ENCODE results near the gene PCDH9. TPM values are rescaled to one million over a fixed set of nuclear protein-coding genes. Genes with fewer than 3 reads are reported as not detected.

The PCDH9 gene
- total and polyA plus RNA-seq, 8 donors = 0.46 to 3.8 (median 1.5) TPM

DNA sequence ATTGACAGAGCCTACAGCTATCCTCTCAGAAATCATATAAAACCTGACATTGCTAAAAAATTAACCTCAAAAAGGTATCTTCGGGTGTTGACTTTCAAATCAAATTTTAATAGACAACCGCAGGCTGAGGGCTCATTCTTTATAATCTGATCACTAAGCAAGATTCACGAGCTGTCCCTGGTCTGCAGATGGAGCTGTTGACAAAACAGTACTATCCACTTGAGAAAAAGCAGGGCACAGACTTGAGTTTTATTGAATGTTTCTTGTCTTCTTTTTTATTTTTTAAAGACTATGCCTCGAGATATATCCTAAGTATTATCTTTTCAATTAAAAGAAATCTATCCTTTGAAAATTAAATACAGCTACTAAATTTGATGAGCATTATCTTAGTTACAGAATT, 540.5 kb downstream of the PCDH9 start:
- intact Hi-C loops (cut with DNase I) = no loop called here
- H3K27me3 ChIP-seq = peaks cover 0 to 6% (median 0%) of the 10 kb centered on the region in 4 donors
- FAIRE-seq (no peak), DNase-seq (no peak), ATAC-seq (no peak)
- H3K36me3 ChIP-seq = no peaks in the 10 kb centered on the region
- TF ChIP-seq, protein P1, sequence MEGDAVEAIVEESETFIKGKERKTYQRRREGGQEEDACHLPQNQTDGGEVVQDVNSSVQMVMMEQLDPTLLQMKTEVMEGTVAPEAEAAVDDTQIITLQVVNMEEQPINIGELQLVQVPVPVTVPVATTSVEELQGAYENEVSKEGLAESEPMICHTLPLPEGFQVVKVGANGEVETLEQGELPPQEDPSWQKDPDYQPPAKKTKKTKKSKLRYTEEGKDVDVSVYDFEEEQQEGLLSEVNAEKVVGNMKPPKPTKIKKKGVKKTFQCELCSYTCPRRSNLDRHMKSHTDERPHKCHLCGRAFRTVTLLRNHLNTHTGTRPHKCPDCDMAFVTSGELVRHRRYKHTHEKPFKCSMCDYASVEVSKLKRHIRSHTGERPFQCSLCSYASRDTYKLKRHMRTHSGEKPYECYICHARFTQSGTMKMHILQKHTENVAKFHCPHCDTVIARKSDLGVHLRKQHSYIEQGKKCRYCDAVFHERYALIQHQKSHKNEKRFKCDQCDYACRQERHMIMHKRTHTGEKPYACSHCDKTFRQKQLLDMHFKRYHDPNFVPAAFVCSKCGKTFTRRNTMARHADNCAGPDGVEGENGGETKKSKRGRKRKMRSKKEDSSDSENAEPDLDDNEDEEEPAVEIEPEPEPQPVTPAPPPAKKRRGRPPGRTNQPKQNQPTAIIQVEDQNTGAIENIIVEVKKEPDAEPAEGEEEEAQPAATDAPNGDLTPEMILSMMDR (IDR thresholded peaks at IDR 0.05) = no peak
- no peak overlapping the region for H3K27ac ChIP-seq
- no peaks in the 10 kb centered on the region for H3K9me3 ChIP-seq
- no peak overlapping the region for H3K4me3 ChIP-seq
- H3K4me1 ChIP-seq = no peaks in the 10 kb centered on the region
- 17 to 19% methylated on average over 4 of the region's 4 CpGs for WGBS, 2 donors

- no peak for FAIRE-seq
- intact Hi-C loops (cut with DNase I) = no loop called here
- no peak for DNase-seq
- Histone ChIP-seq H3K27ac (no peak overlapping the region), H3K9me3 (no peaks in the 10 kb centered on the region), H3K27me3 (peaks cover 0 to 6% (median 0%) of the 10 kb centered on the region in 4 donors), H3K4me3 (no peak overlapping the region), H3K4me1 (no peaks in the 10 kb centered on the region), H3K36me3 (no peaks in the 10 kb centered on the region)
- whole genome bisulfite sequencing, 2 donors = 70 to 88% methylated on average over 4 of the region's 4 CpGs
- ATAC-seq = no peak
- TF ChIP-seq, protein P1 (IDR thresholded peaks at IDR 0.05) = no peak
Measured at GRCh38 chr13:66689037-66689619, 541.0 kb downstream of the PCDH9 start.

DNA sequence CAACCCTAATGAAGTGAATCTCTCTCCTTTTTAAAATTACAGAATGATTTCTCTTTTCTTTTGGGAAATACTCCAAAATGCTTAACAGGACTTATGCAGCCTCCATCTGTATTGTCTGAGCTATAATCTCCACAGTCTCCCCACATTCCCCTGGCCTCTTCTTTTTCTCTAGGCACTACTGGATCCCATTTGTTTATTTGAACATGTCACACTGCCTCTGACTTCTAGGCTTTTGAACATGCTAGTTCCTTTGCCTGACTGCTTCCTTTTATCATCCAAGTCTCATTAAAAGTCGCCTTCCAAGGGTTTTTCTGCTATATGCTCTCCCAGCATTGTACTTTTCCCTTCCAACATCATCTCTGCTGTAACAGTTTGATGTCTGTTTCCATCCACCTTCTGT, 548.7 kb downstream of the PCDH9 start:
- Histone ChIP-seq H3K36me3 (no peaks in the 10 kb centered on the region), H3K4me3 (no peak overlapping the region), H3K4me1 (no peaks in the 10 kb centered on the region), H3K27ac (no peak overlapping the region), H3K9me3 (no peaks in the 10 kb centered on the region), H3K27me3 (no peaks in the 10 kb centered on the region)
- no peak for DNase-seq
- 41 to 54% methylated on average over 1 of the region's 1 CpG for WGBS, 2 donors
- intact Hi-C loops (cut with DNase I) = no loop called here
- no peak for ATAC-seq
- TF ChIP-seq, protein P1 (IDR thresholded peaks at IDR 0.05) = no peak
- FAIRE-seq = no peak

DNA sequence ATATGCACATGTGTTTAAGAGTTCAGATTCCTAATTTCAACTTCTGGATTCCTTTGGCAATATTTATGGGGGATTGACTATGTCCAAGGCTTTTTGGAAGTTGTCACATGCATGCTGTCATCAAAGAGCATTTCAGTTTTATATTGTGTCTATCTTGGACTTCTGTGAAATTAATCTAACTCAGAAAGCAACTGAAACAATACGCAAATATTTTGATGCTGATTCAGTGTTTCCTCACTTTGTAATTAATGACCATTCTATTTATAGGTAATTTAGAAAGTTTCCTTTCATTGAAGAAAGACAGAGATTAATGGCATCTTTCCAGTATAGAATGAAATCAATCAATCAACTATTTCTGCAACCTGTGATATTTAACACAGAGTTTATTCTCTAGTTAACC, 550.1 kb downstream of the PCDH9 start:
- no peaks in the 10 kb centered on the region for H3K36me3 ChIP-seq
- no peaks in the 10 kb centered on the region for H3K9me3 ChIP-seq
- ATAC-seq = no peak
- H3K27me3 ChIP-seq = no peaks in the 10 kb centered on the region
- TF ChIP-seq, protein P1 (IDR thresholded peaks at IDR 0.05) = no peak
- no peak for FAIRE-seq
- no peak overlapping the region for H3K4me3 ChIP-seq
- no peaks in the 10 kb centered on the region for H3K4me1 ChIP-seq
- intact Hi-C loops (cut with DNase I) = no loop called here
- 60 to 83% methylated on average over 1 of the region's 1 CpG for WGBS, 2 donors
- DNase-seq = no peak
- H3K27ac ChIP-seq = no peak overlapping the region

- DNase-seq (no peak), ATAC-seq (no peak), FAIRE-seq (no peak)
- Histone ChIP-seq H3K27me3 (no peaks in the 10 kb centered on the region), H3K36me3 (no peaks in the 10 kb centered on the region), H3K4me3 (no peak overlapping the region), H3K9me3 (no peaks in the 10 kb centered on the region), H3K4me1 (no peaks in the 10 kb centered on the region), H3K27ac (no peak overlapping the region)
- TF ChIP-seq, protein P1 (IDR thresholded peaks at IDR 0.05) = no peak
- intact Hi-C loops (cut with DNase I) = no loop called here
- 40 to 41% methylated on average over 4 of the region's 4 CpGs for WGBS, 2 donors
Measured at GRCh38 chr13:66675620-66676019, 554.5 kb downstream of the PCDH9 start.
